Prostate gland (tissue), 2 donors: Measurements from ENCODE around the gene CNEP1R1. TPM values are rescaled to one million over a fixed set of nuclear protein-coding genes. Genes with fewer than 3 reads are reported as not detected.

Experiments
- DNase-seq: peaks from one replicate; pipeline ENCODE4 v3.0.0-alpha.2; 2019; ENCODE audit warnings: low spot score
- H3K27ac ChIP-seq, 2 donors: fragments of 200-600 bp; sonication (generic); 2 replicates each; pipeline ENCODE4 v1.5.1; 2017 to 2019
- H3K27me3 ChIP-seq: fragments of 200-600 bp; sonication (generic); replicated peaks from 2 replicates; pipeline ENCODE4 v1.5.1; 2019; ENCODE audit not compliant: insufficient read depth
- H3K36me3 ChIP-seq, 2 donors: fragments of 200-600 bp; sonication (generic); 1 replicate in 1 of 2; 2 replicates in 1 of 2; pipeline versions ENCODE4 v1.5.1 to v1.8.1; 2017 to 2019
- H3K4me1 ChIP-seq: fragments of 200-600 bp; sonication (generic); replicated peaks from 2 replicates; pipeline ENCODE4 v1.5.1; 2019
- H3K4me3 ChIP-seq, 2 donors: fragments of 200-600 bp; sonication (generic); 2 replicates each; pipeline ENCODE4 v1.5.1; 2017 to 2019
- H3K9me3 ChIP-seq: fragments of 200-600 bp; sonication (generic); 2 replicates; pipeline ENCODE4 v1.5.1; 2017
- CTCF ChIP-seq, 4 experiments: fragments of 200-600 bp in 2 of 4; fragments of 450-650 bp in 2 of 4; sonication (generic) in 2 of 4; IDR thresholded peaks; 1 replicate in 3 of 4; 2 replicates in 1 of 4; pipeline ENCODE4 v1.5.1; 2016 to 2019; ENCODE audit warnings: antibody characterized with exemption in 4 of 4, mild to moderate bottlenecking in 2 of 4, moderate library complexity in 2 of 4
- POLR2A ChIP-seq: fragments of 450-650 bp; IDR thresholded peaks from one replicate; pipeline ENCODE4 v1.6.1; 2016; ENCODE audit warnings: antibody characterized with exemption, mild to moderate bottlenecking
- POLR2AphosphoS5 ChIP-seq: sonication (generic); formaldehyde crosslinking; IDR thresholded peaks from one replicate; pipeline ENCODE4 v1.6.1; 2017; ENCODE audit warnings: antibody characterized with exemption
- WGBS: methylation state at CpG from one replicate; pipeline ENCODE4 v1.1.5; 2018; 5-methylcytosine and 5-hydroxymethylcytosine counted together
- intact Hi-C: fragments of 100-400 bp; cut with DNase I; formaldehyde crosslinking; loops from one replicate; pipeline ENCODE4 v1.14.2; 2022
- total RNA-seq, 2 donors: library from RNA; depleted of rRNA; stranded (reverse); fragments of >200 nt; gene quantifications; one replicate each; pipeline ENCODE4 v1.1.0, GENCODE V29; 2016

CNEP1R1 gene
- total RNA-seq, 2 donors from 2014 or later: 9.7 to 41.9 TPM

- H3K4me1 ChIP-seq: no peaks in the 10 kb centered on the region
- no peak overlapping the region for H3K4me3 ChIP-seq
- H3K27ac ChIP-seq: no peak overlapping the region
- no peaks in the 10 kb centered on the region for H3K27me3 ChIP-seq
- no peak for DNase-seq
- 88% methylated on average over 4 of the region's 4 CpGs for WGBS
- no peaks in the 10 kb centered on the region for H3K36me3 ChIP-seq
- TF ChIP-seq CTCF (IDR thresholded peaks at IDR 0.05) (no peak), POLR2AphosphoS5 (no peak), POLR2A (no peak)
- no peaks in the 10 kb centered on the region for H3K9me3 ChIP-seq
- intact Hi-C loops: no loop called here
Measured at GRCh38 chr16:50004239-50004638, 20.8 kb upstream of the CNEP1R1 start.

GRCh38 chr16:50006964-50007363, 18.1 kb upstream of the CNEP1R1 start:
- Histone ChIP-seq H3K4me1 (no peaks in the 10 kb centered on the region), H3K27me3 (no peaks in the 10 kb centered on the region), H3K9me3 (no peaks in the 10 kb centered on the region), H3K27ac (no peak overlapping the region), H3K36me3 (no peaks in the 10 kb centered on the region), H3K4me3 (no peak overlapping the region)
- WGBS: 97% methylated on average over 2 of the region's 2 CpGs
- intact Hi-C loops: no loop called here
- no peak for TF ChIP-seq POLR2AphosphoS5
- TF ChIP-seq CTCF (IDR thresholded peaks at IDR 0.05): no peak
- TF ChIP-seq POLR2A: no peak
- no peak for DNase-seq

GRCh38 chr16:50007744-50008143, 17.3 kb upstream of the CNEP1R1 start:
- Histone ChIP-seq H3K4me1 (no peaks in the 10 kb centered on the region), H3K9me3 (no peaks in the 10 kb centered on the region), H3K36me3 (no peaks in the 10 kb centered on the region), H3K27ac (no peak overlapping the region), H3K4me3 (no peak overlapping the region), H3K27me3 (no peaks in the 10 kb centered on the region)
- WGBS: 100% methylated on average over 1 of the region's 1 CpG
- intact Hi-C loops: no loop called here
- no peak for DNase-seq
- TF ChIP-seq POLR2A: no peak
- no peak for TF ChIP-seq POLR2AphosphoS5
- TF ChIP-seq CTCF (IDR thresholded peaks at IDR 0.05): no peak

- no peak for DNase-seq
- no peaks in the 10 kb centered on the region for H3K4me1 ChIP-seq
- H3K36me3 ChIP-seq: no peaks in the 10 kb centered on the region
- intact Hi-C loops: no loop called here
- no peak overlapping the region for H3K4me3 ChIP-seq
- no peak overlapping the region for H3K27ac ChIP-seq
- no peaks in the 10 kb centered on the region for H3K27me3 ChIP-seq
- 100% methylated on average over 2 of the region's 2 CpGs for WGBS
- no peaks in the 10 kb centered on the region for H3K9me3 ChIP-seq
- TF ChIP-seq CTCF (IDR thresholded peaks at IDR 0.05): no peak
- no peak for TF ChIP-seq POLR2A
- TF ChIP-seq POLR2AphosphoS5: no peak
Measured at GRCh38 chr16:50010212-50010611, 14.8 kb upstream of the CNEP1R1 start.

- 74% methylated on average over 3 of the region's 3 CpGs for WGBS
Measured at GRCh38 chr16:50011707-50012106, 13.3 kb upstream of the CNEP1R1 start.

More at GRCh38 chr16:50011707-50012106, 13.3 kb upstream of the CNEP1R1 start:
- H3K9me3 ChIP-seq: no peaks in the 10 kb centered on the region
- intact Hi-C loops: no loop called here
- no peak for TF ChIP-seq POLR2AphosphoS5
- TF ChIP-seq POLR2A: no peak
- no peak for TF ChIP-seq CTCF (IDR thresholded peaks at IDR 0.05)
- no peaks in the 10 kb centered on the region for H3K4me1 ChIP-seq
- H3K27ac ChIP-seq: no peak overlapping the region
- no peaks in the 10 kb centered on the region for H3K36me3 ChIP-seq
- no peaks in the 10 kb centered on the region for H3K27me3 ChIP-seq
- DNase-seq: no peak
- no peak overlapping the region for H3K4me3 ChIP-seq
